GM12878 (cell line): ENCODE data around the gene SCLY. TPM values are rescaled to one million over a fixed set of nuclear protein-coding genes. Genes with fewer than 3 reads are reported as not detected.
"Not testable (repeated sequence)": the region's sequence is repeated elsewhere in the genome, so short reads cannot be mapped to it uniquely, and the experiment has no call there.

Experiments used
- ATAC-seq: fragments of 200-7000 bp; cut with Tn5 transposase; 3 replicates; pipeline ENCODE4 v1.9.1; 2020; ENCODE audit warnings: mild to moderate bottlenecking, moderate library complexity
- BruUV-seq: library from RNA; stranded (reverse); fragments of 400-500 nt; replicated peaks from 2 replicates; lab custom pipeline; 2021; lab: Mats Ljungman, UMichigan
- CTCF ChIA-PET: fragments of 300-600 bp; sonication (Branson Sonifier 250); formaldehyde crosslinking; extraction: SDS; loops from one replicate; lab custom pipeline; 2021; ENCODE audit warnings: inconsistent platforms; lab: Yijun Ruan, JAX
- POLR2A ChIA-PET: fragments of 350-600 bp; formaldehyde crosslinking; extraction: SDS; loops from one replicate; lab custom pipeline; 2021; ENCODE audit warnings: inconsistent platforms; lab: Charles Lee
- RAD21 ChIA-PET: fragments of 300-600 bp; sonication (Branson Sonifier 250); formaldehyde crosslinking; loops from one replicate; lab custom pipeline; 2023; ENCODE audit warnings: antibody characterized with exemption; ENCODE audit not compliant: unreplicated experiment; lab: Charles Lee
- SMC1A ChIA-PET: fragments of 300-600 bp; sonication (Branson Sonifier 250); formaldehyde crosslinking; loops from one replicate; lab custom pipeline; 2023; ENCODE audit not compliant: unreplicated experiment, uncharacterized antibody; lab: Charles Lee
- DNase-seq: peaks from one replicate; pipeline ENCODE4 v3.0.0-alpha.2; 2011; ENCODE audit warnings: low read depth, low spot score
- FAIRE-seq: peaks from 3 replicates; lab custom pipeline; 2011; peaks lifted over from hg19 to GRCh38; lab: Jason Lieb, UNC
- H2AFZ ChIP-seq: 2 replicates; pipeline ENCODE4 v1.6.0; 2011; ENCODE audit warnings: low read depth, low read length, control low read depth; ENCODE audit not compliant: control insufficient read depth
- H3K27ac ChIP-seq: 2 replicates; pipeline ENCODE4 v1.5.1; 2011; ENCODE audit warnings: control low read depth; ENCODE audit not compliant: control insufficient read depth, insufficient read depth
- H3K27me3 ChIP-seq, 2 experiments: replicated peaks in 1 of 2; 2 replicates each; pipeline versions ENCODE4 v1.6.0 to v1.6.1; 2011; ENCODE audit warnings: low read length in 1 of 2; ENCODE audit not compliant: control insufficient read depth in 2 of 2, insufficient read depth in 2 of 2
- H3K36me3 ChIP-seq, 2 experiments: 2 replicates each; pipeline ENCODE4 v1.5.1; 2011; ENCODE audit warnings: low read length in 1 of 2; ENCODE audit not compliant: control insufficient read depth in 2 of 2, insufficient read depth in 2 of 2
- H3K4me1 ChIP-seq: 2 replicates; pipeline ENCODE4 v1.6.1; 2011; ENCODE audit warnings: mild to moderate bottlenecking, low read length, moderate library complexity, mixed read lengths; ENCODE audit not compliant: control insufficient read depth, insufficient read depth
- H3K4me2 ChIP-seq: 2 replicates; pipeline ENCODE4 v1.6.0; 2011; ENCODE audit warnings: control low read depth; ENCODE audit not compliant: control insufficient read depth, insufficient read depth
- H3K4me3 ChIP-seq: fragments of 200-600 bp; sonication (generic); 2 replicates; pipeline ENCODE4 v1.5.1; 2016
- H3K79me2 ChIP-seq: 2 replicates; pipeline ENCODE4 v1.6.0; 2011; ENCODE audit warnings: low read length; ENCODE audit not compliant: control insufficient read depth, insufficient read depth
- H3K9ac ChIP-seq: 2 replicates; pipeline ENCODE4 v1.8.0; 2011; ENCODE audit warnings: low read length, control low read depth, mixed read lengths; ENCODE audit not compliant: control insufficient read depth, insufficient read depth
- H3K9me3 ChIP-seq: replicated peaks from 3 replicates; pipeline ENCODE4 v1.5.1; 2011; ENCODE audit warnings: mild to moderate bottlenecking, low read length; ENCODE audit not compliant: control insufficient read depth, insufficient read depth
- H4K20me1 ChIP-seq: 2 replicates; pipeline ENCODE4 v1.6.0; 2011; ENCODE audit not compliant: control insufficient read depth, insufficient read depth
- BCL11A ChIP-seq: IDR thresholded peaks from 2 replicates; pipeline ENCODE4 v1.6.1; 2011; ENCODE audit warnings: low read depth, low read length
- EGR1 ChIP-seq, 2 experiments: IDR thresholded peaks; 1 replicate in 1 of 2; 2 replicates in 1 of 2; pipeline ENCODE4 v1.6.1; 2011 to 2012; ENCODE audit warnings: low read depth in 2 of 2, low read length in 2 of 2, borderline replicate concordance in 1 of 2, mild to moderate bottlenecking in 1 of 2, moderate library complexity in 1 of 2
- MYC ChIP-seq: IDR thresholded peaks from 2 replicates; pipeline ENCODE4 v1.6.1; 2011; ENCODE audit warnings: mild to moderate bottlenecking, low read length, moderate library complexity, inconsistent platforms; ENCODE audit not compliant: insufficient read depth, insufficient replicate concordance, insufficient read length, severe bottlenecking
- NBN ChIP-seq: fragments of 450-650 bp; IDR thresholded peaks from 2 replicates; pipeline ENCODE4 v1.6.1; 2016
- NFYA ChIP-seq: IDR thresholded peaks from 2 replicates; pipeline ENCODE4 v1.6.1; 2011; ENCODE audit warnings: low read depth, mild to moderate bottlenecking, low read length, improper control_type of control experiment, borderline replicate concordance
- SMAD1 ChIP-seq: fragments of 450-650 bp; IDR thresholded peaks from 2 replicates; pipeline ENCODE4 v1.6.1; 2018; ENCODE audit warnings: mild to moderate bottlenecking, low read depth; ENCODE audit not compliant: partially characterized antibody
- SRF ChIP-seq, 2 experiments: IDR thresholded peaks; 2 replicates each; pipeline ENCODE4 v1.6.1; 2011; ENCODE audit warnings: low read depth in 2 of 2, low read length in 2 of 2, mild to moderate bottlenecking in 1 of 2, moderate library complexity in 1 of 2
- SUZ12 ChIP-seq: fragments of 200-600 bp; sonication (generic); IDR thresholded peaks from one replicate; pipeline ENCODE4 v1.6.1; 2018; ENCODE audit warnings: antibody characterized with exemption, mild to moderate bottlenecking; ENCODE audit not compliant: unreplicated experiment
- WGBS: methylation state at CpG from one replicate; pipeline ENCODE4 v1.1.6; 2016; ENCODE audit warnings: low lambda C conversion rate; ENCODE audit not compliant: insufficient replicate concordance, insufficient coverage; ENCODE audit errors: missing lambda C conversion rate; 5-methylcytosine and 5-hydroxymethylcytosine counted together
- in situ Hi-C: fragments of 300-500 bp; cut with MboI; formaldehyde crosslinking; loops from 9 replicates; pipeline ENCODE4 v1.14.3; 2018; ENCODE audit warnings: mixed read lengths
- intact Hi-C: fragments of 100-400 bp; cut with micrococcal nuclease; formaldehyde crosslinking; loops from one replicate; pipeline ENCODE4 v1.14.2; 2022; ENCODE audit not compliant: unreplicated experiment
- polyA plus RNA-seq, 11 experiments: library from polyadenylated mRNA; depleted of rRNA in 4 of 11; unstranded in 6 of 11; stranded (reverse) in 5 of 11; fragments of >200 nt; fragmentation: Nextera tagmentation in 4 of 11; fragmentation: Illumina TruSeq in 1 of 11; extraction: Ambion mirVana in 4 of 11; extraction: Trizol in 1 of 11; gene quantifications; 1 replicate in 1 of 11; 2 replicates in 10 of 11; pipeline versions ENCODE4 v1.2.1 to v1.2.3, GENCODE V29; 2011 to 2016; ENCODE audit warnings: inconsistent platforms in 2 of 11, missing spikeins in 2 of 11, low read depth in 1 of 11
- total RNA-seq, 4 experiments: library from RNA; depleted of rRNA in 3 of 4; stranded (reverse); fragments of >200 nt in 3 of 4; fragmentation: Illumina TruSeq in 1 of 4; extraction: Trizol in 1 of 4; gene quantifications; 2 replicates each; pipeline versions ENCODE4 v1.2.1 to v1.2.3, GENCODE V29; 2013 to 2021
- TF ChIP-seq, protein P1 (sequence below), 3 experiments: IDR thresholded peaks in 2 of 3; conservative IDR thresholded peaks in 1 of 3; 2 replicates each; pipeline ENCODE4 v1.5.1; 2011; ENCODE audit warnings: low read depth in 3 of 3, low read length in 3 of 3, mild to moderate bottlenecking in 3 of 3, control low read depth in 2 of 3, moderate library complexity in 2 of 3, inconsistent platforms in 1 of 3, mixed read lengths in 1 of 3; ENCODE audit not compliant: control insufficient read depth in 2 of 3, insufficient read depth in 1 of 3; ENCODE audit errors: extremely low read depth in 1 of 3
- TF ChIP-seq, protein P2 (sequence below): IDR thresholded peaks from 2 replicates; pipeline ENCODE4 v1.6.1; 2011; ENCODE audit warnings: mild to moderate bottlenecking, low read depth, low read length, moderate library complexity; ENCODE audit not compliant: insufficient replicate concordance
- TF ChIP-seq, protein P3 (sequence below): fragments of 450-650 bp; IDR thresholded peaks from 2 replicates; pipeline ENCODE4 v1.6.1; 2017; ENCODE audit warnings: low read depth, mild to moderate bottlenecking, moderate library complexity

The SCLY gene
- total and polyA plus RNA-seq, 10 of the 15 experiments (the other 5 are each of a cell fraction or from before 2014, with no cell fraction given): 3.3 to 49.1 (median 32.3) TPM

DNA sequence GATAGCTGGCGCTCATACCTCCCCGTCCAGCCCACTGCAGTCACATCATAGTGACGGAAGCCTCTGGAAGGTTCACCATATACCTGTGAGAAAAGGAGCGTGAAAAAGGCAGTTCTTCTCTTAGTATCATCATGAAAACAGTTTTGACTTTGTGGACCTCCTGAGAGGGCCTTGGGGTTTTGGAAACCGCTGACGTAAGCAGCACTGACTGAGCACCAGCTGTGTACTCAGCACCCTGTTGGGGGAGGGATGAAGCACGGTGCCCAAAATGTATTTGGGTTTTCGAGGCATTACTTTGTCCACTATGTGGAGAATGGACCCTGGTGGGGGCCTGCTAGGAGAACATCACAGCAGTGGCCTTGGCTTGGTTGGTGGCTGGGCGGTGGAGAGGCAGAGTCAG lies 5.4 kb downstream of the SCLY start:
- ChIA-PET SMC1A (interaction anchor here (1.2 kb wide), 1 partner anchor 40 kb away, joined by 3 read pairs; no protein-coding TSS in a partner anchor), CTCF (no interaction called here), RAD21 (no interaction called here), POLR2A (no interaction called here)
- WGBS: 88% methylated on average over 9 of the region's 9 CpGs
- intact Hi-C loops (loop anchor here (10.0 kb wide), 1 partner anchor 371 kb away; no protein-coding TSS in a partner anchor), in situ Hi-C loops (no loop called here)
- Histone ChIP-seq H4K20me1 (no peaks in the 10 kb centered on the region), H3K9ac (no peak overlapping the region), H2AFZ (no peak overlapping the region), H3K9me3 (no peaks in the 10 kb centered on the region; the same call in 2 of the 3 replicates), H3K36me3 (peaks cover 9 to 23% of the 10 kb centered on the region in 2 experiments; a peak in 3 of 4 replicates), H3K27me3 (no peaks in the 10 kb centered on the region), H3K27ac (no peak overlapping the region), H3K4me3 (no peak overlapping the region), H3K4me1 (peaks cover 10% of the 10 kb centered on the region), H3K79me2 (peaks cover 22% of the 10 kb centered on the region), H3K4me2 (no peak overlapping the region)
- BruUV-seq: no TSS peak
- DNase-seq (no peak), ATAC-seq (no peak), FAIRE-seq (no peak)
- TF ChIP-seq, protein P1, sequence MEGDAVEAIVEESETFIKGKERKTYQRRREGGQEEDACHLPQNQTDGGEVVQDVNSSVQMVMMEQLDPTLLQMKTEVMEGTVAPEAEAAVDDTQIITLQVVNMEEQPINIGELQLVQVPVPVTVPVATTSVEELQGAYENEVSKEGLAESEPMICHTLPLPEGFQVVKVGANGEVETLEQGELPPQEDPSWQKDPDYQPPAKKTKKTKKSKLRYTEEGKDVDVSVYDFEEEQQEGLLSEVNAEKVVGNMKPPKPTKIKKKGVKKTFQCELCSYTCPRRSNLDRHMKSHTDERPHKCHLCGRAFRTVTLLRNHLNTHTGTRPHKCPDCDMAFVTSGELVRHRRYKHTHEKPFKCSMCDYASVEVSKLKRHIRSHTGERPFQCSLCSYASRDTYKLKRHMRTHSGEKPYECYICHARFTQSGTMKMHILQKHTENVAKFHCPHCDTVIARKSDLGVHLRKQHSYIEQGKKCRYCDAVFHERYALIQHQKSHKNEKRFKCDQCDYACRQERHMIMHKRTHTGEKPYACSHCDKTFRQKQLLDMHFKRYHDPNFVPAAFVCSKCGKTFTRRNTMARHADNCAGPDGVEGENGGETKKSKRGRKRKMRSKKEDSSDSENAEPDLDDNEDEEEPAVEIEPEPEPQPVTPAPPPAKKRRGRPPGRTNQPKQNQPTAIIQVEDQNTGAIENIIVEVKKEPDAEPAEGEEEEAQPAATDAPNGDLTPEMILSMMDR (IDR thresholded peaks at IDR 0.05 in 2 of 3, conservative IDR thresholded peaks at IDR 0.05 in 1 of 3; ENCODE audit: control insufficient read depth in 2 of 3, extremely low read depth in 1 of 3, insufficient read depth in 1 of 3, low read depth in 3 of 3, low read length in 3 of 3): no peak
- TF ChIP-seq NBN (no peak), NFYA (no peak), MYC (no peak), SRF (IDR thresholded peaks at IDR 0.05; ENCODE audit: low read depth in 2 of 2, low read length in 2 of 2) (no peak), EGR1 (IDR thresholded peaks at IDR 0.05; ENCODE audit: borderline replicate concordance in 1 of 2, low read depth in 2 of 2, low read length in 2 of 2) (no peak), BCL11A (no peak), SUZ12 (no peak), SMAD1 (no peak)
- TF ChIP-seq, protein P2, sequence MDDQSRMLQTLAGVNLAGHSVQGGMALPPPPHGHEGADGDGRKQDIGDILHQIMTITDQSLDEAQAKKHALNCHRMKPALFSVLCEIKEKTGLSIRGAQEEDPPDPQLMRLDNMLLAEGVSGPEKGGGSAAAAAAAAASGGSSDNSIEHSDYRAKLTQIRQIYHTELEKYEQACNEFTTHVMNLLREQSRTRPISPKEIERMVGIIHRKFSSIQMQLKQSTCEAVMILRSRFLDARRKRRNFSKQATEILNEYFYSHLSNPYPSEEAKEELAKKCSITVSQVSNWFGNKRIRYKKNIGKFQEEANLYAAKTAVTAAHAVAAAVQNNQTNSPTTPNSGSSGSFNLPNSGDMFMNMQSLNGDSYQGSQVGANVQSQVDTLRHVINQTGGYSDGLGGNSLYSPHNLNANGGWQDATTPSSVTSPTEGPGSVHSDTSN: no peak
- TF ChIP-seq, protein P3, sequence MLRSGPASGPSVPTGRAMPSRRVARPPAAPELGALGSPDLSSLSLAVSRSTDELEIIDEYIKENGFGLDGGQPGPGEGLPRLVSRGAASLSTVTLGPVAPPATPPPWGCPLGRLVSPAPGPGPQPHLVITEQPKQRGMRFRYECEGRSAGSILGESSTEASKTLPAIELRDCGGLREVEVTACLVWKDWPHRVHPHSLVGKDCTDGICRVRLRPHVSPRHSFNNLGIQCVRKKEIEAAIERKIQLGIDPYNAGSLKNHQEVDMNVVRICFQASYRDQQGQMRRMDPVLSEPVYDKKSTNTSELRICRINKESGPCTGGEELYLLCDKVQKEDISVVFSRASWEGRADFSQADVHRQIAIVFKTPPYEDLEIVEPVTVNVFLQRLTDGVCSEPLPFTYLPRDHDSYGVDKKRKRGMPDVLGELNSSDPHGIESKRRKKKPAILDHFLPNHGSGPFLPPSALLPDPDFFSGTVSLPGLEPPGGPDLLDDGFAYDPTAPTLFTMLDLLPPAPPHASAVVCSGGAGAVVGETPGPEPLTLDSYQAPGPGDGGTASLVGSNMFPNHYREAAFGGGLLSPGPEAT: no peak

DNA sequence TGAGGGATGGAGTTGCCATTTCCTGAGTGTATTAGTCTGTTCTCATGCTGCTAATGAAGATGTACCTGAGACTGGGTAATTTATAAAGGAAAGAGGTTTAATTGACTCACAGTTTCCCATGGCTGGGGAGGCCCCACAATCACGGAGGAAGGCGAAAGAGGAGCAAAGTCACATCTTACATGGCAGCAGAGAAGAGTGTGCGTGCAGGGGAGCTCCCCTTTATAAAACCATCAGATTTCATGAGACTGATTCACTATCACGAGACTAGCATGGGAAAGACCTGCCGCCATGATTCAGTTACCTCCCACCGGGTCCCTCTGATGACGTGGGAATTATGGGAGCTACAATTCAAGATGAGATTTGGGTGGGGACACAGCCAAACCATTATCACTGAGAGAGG lies 5.9 kb downstream of the SCLY start:
- H3K27ac ChIP-seq, in situ Hi-C loops, ATAC-seq, POLR2A ChIA-PET, H3K4me3 ChIP-seq, H3K27me3 ChIP-seq, CTCF ChIA-PET, H3K9me3 ChIP-seq, H4K20me1 ChIP-seq, H3K4me2 ChIP-seq, H2AFZ ChIP-seq, FAIRE-seq, H3K9ac ChIP-seq, BruUV-seq, DNase-seq, RAD21 ChIA-PET: not testable (repeated sequence)
- Histone ChIP-seq H3K4me1 (peaks cover 10% of the 10 kb centered on the region), H3K36me3 (peaks cover 9 to 25% of the 10 kb centered on the region in 2 experiments; a peak in 3 of 4 replicates), H3K79me2 (peaks cover 17% of the 10 kb centered on the region)
- 95% methylated on average over 7 of the region's 7 CpGs for WGBS
- SMC1A ChIA-PET: interaction anchor here (1.2 kb wide), 1 partner anchor 40 kb away, joined by 3 read pairs; no protein-coding TSS in a partner anchor
- intact Hi-C loops: loop anchor here (10.0 kb wide), 1 partner anchor 372 kb away; no protein-coding TSS in a partner anchor
